Measurements from ENCODE around the gene INHA.

The INHA gene

DNA sequence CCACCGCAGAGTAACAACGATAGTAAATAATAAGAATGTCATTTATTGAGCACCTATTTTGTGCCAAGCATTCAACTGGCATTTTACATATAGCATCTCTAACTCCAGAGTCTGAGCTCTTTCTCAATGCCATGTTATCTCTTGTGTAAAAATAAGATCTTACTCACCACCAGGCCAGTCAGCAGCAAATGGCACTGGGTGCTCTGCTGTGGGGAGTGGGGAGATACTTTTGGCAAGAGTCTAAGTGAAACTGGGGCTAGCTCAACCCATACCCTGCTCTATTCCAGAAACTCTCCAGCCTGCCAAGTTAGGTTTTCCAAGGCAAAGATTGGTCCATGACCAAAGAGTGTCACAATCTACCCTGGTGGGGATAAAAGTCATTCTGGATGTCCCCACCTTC is 50.4 kb downstream of the INHA start:
- no peak for DNase-seq (ENCODE audit: low spot score)
- TF ChIP-seq CTCF (IDR thresholded peaks at IDR 0.05; ENCODE audit: extremely low read depth, missing control alignments): no peak

- DNase-seq (ENCODE audit: low spot score): no peak
- TF ChIP-seq CTCF (IDR thresholded peaks at IDR 0.05; ENCODE audit: extremely low read depth, missing control alignments): no peak
These were observed 52.5 kb downstream of the INHA start for GRCh38 chr2:219624565-219624964.

- no peak for DNase-seq (ENCODE audit: low spot score)
- no peak for TF ChIP-seq CTCF (IDR thresholded peaks at IDR 0.05; ENCODE audit: extremely low read depth, missing control alignments)
These were observed 53.1 kb downstream of the INHA start for GRCh38 chr2:219625179-219625578.
